Measurements from ENCODE around the gene UBE2G1. TPM values are rescaled to one million over a fixed set of nuclear protein-coding genes. Genes with fewer than 3 reads are reported as not detected.

The UBE2G1 gene
- total RNA-seq, 1 donor from 2014 or later: 92.8 TPM

DNA sequence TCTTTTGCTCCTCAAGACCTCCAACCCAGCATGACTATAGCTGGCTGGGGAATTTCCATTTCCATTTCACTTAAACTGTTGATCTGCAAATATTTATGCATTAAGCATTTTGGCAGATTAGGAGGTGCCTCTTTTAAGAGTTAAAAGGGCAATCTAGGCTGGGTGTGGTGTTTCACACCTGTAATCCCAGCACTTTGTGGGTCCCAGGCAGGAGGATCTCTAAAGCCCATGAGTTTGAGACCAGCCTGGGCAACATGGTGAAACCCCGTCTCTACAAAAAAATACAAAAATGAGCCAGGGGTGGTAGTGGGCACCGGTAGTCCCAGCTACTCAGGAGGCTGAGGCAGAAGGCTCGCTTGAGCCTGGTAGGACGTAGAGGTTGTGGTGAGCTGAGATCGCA lies 119.8 kb downstream of the UBE2G1 start:
- H3K4me3 ChIP-seq: no peak overlapping the region
- H3K4me1 ChIP-seq: peaks cover 70% of the 10 kb centered on the region
- H3K9me3 ChIP-seq (replicated peaks): no peaks in the 10 kb centered on the region
- intact Hi-C loops (cut with micrococcal nuclease): no loop called here
- peaks cover 15% of the 10 kb centered on the region for H3K36me3 ChIP-seq
- no peak overlapping the region for H3K27ac ChIP-seq (replicated peaks)
- TF ChIP-seq, protein P1, sequence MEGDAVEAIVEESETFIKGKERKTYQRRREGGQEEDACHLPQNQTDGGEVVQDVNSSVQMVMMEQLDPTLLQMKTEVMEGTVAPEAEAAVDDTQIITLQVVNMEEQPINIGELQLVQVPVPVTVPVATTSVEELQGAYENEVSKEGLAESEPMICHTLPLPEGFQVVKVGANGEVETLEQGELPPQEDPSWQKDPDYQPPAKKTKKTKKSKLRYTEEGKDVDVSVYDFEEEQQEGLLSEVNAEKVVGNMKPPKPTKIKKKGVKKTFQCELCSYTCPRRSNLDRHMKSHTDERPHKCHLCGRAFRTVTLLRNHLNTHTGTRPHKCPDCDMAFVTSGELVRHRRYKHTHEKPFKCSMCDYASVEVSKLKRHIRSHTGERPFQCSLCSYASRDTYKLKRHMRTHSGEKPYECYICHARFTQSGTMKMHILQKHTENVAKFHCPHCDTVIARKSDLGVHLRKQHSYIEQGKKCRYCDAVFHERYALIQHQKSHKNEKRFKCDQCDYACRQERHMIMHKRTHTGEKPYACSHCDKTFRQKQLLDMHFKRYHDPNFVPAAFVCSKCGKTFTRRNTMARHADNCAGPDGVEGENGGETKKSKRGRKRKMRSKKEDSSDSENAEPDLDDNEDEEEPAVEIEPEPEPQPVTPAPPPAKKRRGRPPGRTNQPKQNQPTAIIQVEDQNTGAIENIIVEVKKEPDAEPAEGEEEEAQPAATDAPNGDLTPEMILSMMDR (IDR thresholded peaks at IDR 0.05; ENCODE audit: borderline replicate concordance): no peak
- no peaks in the 10 kb centered on the region for H3K27me3 ChIP-seq (ENCODE audit: low read depth)
- DNase-seq: no peak

DNA sequence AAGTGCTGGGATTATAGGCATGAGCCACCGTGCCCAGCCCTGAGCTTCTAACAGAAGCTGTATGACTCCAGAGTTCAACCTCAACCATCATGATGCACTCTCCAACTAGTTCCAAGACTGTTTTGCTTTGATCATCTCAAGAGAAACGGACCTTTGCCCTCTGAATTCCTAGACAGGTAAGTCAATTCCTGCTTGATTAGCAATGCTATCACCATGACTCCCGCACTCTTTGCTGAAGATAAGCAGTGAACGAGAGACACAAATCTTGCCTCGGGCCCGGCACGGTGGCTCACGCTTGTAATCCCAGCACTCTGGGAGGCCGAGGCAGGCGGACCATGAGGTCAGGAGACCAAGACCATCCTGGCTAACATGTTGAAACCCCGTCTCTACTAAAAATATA lies 124.9 kb downstream of the UBE2G1 start:
- TF ChIP-seq, protein P1 (IDR thresholded peaks at IDR 0.05; ENCODE audit: borderline replicate concordance): no peak
- no peak for DNase-seq
- intact Hi-C loops (cut with micrococcal nuclease): no loop called here
- H3K27me3 ChIP-seq (ENCODE audit: low read depth): no peaks in the 10 kb centered on the region
- H3K4me3 ChIP-seq: no peak overlapping the region
- no peaks in the 10 kb centered on the region for H3K9me3 ChIP-seq (replicated peaks)
- peaks cover 25% of the 10 kb centered on the region for H3K4me1 ChIP-seq
- peaks cover 46% of the 10 kb centered on the region for H3K36me3 ChIP-seq
- no peak overlapping the region for H3K27ac ChIP-seq (replicated peaks)

DNA sequence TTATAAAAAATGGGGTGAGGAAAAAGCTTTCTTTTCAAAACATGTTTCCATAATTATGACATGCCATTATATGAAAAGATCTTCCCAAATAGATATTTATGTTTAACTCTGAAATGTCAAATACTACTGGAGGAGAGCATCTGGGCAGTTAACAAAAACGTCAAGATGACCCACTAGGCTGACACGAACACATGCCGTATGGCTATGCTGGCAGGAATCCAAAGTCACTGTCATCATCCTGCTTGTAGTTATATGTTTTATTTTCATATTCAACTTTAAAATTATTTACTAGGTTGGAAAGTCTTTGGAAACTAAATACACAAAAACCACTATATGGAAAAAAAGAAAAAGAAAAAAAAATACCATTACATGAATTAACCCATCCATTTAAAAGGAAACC lies 130.0 kb downstream of the UBE2G1 start:
- TF ChIP-seq, protein P1 (IDR thresholded peaks at IDR 0.05; ENCODE audit: borderline replicate concordance): no peak
- H3K27ac ChIP-seq (replicated peaks): peak overlapping the region; percentile 92
- H3K27me3 ChIP-seq (ENCODE audit: low read depth): no peaks in the 10 kb centered on the region
- H3K36me3 ChIP-seq: peaks cover 58% of the 10 kb centered on the region
- intact Hi-C loops (cut with micrococcal nuclease): no loop called here
- no peak for DNase-seq
- peaks cover 53% of the 10 kb centered on the region for H3K4me1 ChIP-seq
- no peak overlapping the region for H3K4me3 ChIP-seq
- no peaks in the 10 kb centered on the region for H3K9me3 ChIP-seq (replicated peaks)

DNA sequence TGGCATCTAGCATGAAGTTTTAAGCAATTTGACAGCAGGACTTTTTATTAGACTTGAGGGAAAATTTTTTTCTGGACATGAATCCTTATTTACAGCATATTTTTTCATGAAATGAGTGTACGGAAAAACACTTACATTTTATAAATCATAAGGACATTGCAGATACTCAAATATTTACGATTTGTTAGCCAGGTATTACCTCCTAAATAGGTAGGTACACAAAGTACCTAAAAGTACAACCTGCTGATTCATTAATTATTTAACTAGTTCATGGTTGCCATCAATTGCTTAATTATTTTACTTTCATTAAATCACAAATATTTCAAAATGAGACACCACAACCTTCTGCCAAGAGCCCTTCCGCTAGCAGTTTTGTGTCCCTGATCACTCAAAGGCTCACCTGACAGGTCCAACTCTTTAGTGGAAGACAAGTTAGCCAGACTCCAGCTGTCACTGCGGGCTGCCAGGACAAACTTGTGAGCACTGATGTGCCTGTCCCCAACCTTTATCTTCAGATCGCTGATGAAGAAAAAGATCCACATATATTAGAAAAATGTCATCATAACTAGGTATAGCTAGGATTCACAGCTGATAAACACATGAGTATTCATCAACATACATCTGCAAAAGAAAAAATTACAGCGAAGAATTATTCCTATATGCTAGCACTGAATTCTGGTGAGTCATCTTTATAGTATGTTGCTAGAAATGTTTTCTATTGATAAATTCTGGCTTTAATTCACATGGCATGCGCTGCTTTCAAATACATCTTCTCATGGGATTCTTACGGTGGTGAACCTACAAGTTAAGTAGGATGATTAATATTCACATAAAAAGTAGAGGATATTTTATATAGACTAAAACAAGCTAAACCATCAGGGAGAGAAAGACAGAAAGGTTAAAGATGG lies 130.8 kb downstream of the UBE2G1 start:
- Histone ChIP-seq H3K27me3 (ENCODE audit: low read depth) (no peaks in the 10 kb centered on the region), H3K4me1 (peaks cover 61% of the 10 kb centered on the region), H3K27ac (replicated peaks) (peak overlapping the region; percentile 92), H3K4me3 (no peak overlapping the region), H3K36me3 (peaks cover 51% of the 10 kb centered on the region), H3K9me3 (replicated peaks) (no peaks in the 10 kb centered on the region)
- DNase-seq: no peak
- TF ChIP-seq, protein P1 (IDR thresholded peaks at IDR 0.05; ENCODE audit: borderline replicate concordance): no peak
- intact Hi-C loops (cut with micrococcal nuclease): no loop called here

DNA sequence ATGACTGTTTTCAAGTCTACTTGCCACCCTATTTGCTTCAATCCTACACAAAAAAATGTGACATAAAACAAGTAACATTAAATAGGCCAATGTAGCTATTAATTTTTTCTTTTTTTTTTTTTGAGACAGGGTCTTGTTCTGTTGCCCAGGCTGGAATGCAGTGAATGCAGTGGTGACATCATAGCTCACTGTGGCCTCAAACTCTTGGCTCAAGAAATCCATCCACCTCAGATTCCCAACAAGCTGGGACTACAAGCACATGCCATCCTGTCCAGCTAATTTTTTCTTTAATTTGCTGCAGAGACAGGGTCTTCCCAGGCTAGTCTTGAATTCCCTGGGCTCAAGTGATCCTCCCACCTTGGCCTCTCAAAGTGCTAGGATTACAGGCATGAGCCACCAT lies 132.1 kb downstream of the UBE2G1 start:
- Histone ChIP-seq H3K36me3 (peaks cover 39% of the 10 kb centered on the region), H3K4me3 (no peak overlapping the region), H3K9me3 (replicated peaks) (no peaks in the 10 kb centered on the region), H3K27ac (replicated peaks) (peak overlapping the region; percentile 92), H3K27me3 (ENCODE audit: low read depth) (no peaks in the 10 kb centered on the region), H3K4me1 (peaks cover 74% of the 10 kb centered on the region)
- TF ChIP-seq, protein P1 (IDR thresholded peaks at IDR 0.05; ENCODE audit: borderline replicate concordance): no peak
- no peak for DNase-seq
- intact Hi-C loops (cut with micrococcal nuclease): no loop called here
